Neutrophil (primary cell): ENCODE data around the gene APOLD1.

Source experiments
- H3K27ac ChIP-seq: fragments of 200-600 bp; sonication (generic); 2 replicates; pipeline ENCODE4 v1.5.1; 2016; ENCODE audit warnings: mild to moderate bottlenecking, moderate library complexity
- H3K27me3 ChIP-seq: fragments of 200-600 bp; sonication (generic); 2 replicates; pipeline ENCODE4 v1.6.0; 2016; ENCODE audit warnings: mild to moderate bottlenecking
- H3K36me3 ChIP-seq: fragments of 200-600 bp; sonication (generic); 2 replicates; pipeline ENCODE4 v1.5.1; 2017
- H3K4me1 ChIP-seq, 2 experiments: fragments of 200-600 bp in 1 of 2; sonication (generic) in 1 of 2; 1 replicate in 1 of 2; 2 replicates in 1 of 2; pipeline versions ENCODE4 v1.5.1 to v1.6.1; 2013 to 2016; ENCODE audit warnings: low read depth in 1 of 2, low read length in 1 of 2, mild to moderate bottlenecking in 1 of 2, moderate library complexity in 1 of 2; ENCODE audit not compliant: control insufficient read depth in 1 of 2, insufficient read depth in 1 of 2
- H3K4me3 ChIP-seq, 2 experiments: fragments of 200-600 bp in 1 of 2; sonication (generic) in 1 of 2; 1 replicate in 1 of 2; 2 replicates in 1 of 2; pipeline ENCODE4 v1.5.1; 2013 to 2016; ENCODE audit warnings: low read depth in 1 of 2, low read length in 1 of 2, mild to moderate bottlenecking in 1 of 2, moderate library complexity in 1 of 2
- H3K9me3 ChIP-seq: fragments of 200-600 bp; sonication (generic); 2 replicates; pipeline ENCODE4 v1.5.1; 2016
- CTCF ChIP-seq: fragments of 200-600 bp; sonication (generic); IDR thresholded peaks from 2 replicates; pipeline ENCODE4 v1.5.1; 2016; ENCODE audit warnings: antibody characterized with exemption

Gene APOLD1

GRCh38 chr12:12776261-12776660, 9.2 kb upstream of the APOLD1 start:
- Histone ChIP-seq H3K9me3 (no peaks in the 10 kb centered on the region), H3K27me3 (no peaks in the 10 kb centered on the region), H3K4me1 (peaks cover 0 to 6% of the 10 kb centered on the region in 2 experiments), H3K36me3 (no peaks in the 10 kb centered on the region), H3K27ac (no peak overlapping the region), H3K4me3 (no peak overlapping the region)
- no peak for TF ChIP-seq CTCF

- no peak for TF ChIP-seq CTCF
- H3K4me1 ChIP-seq: peaks cover 0 to 6% of the 10 kb centered on the region in 2 experiments
These were observed 8.4 kb upstream of the APOLD1 start for GRCh38 chr12:12777092-12777491.

GRCh38 chr12:12779007-12779406, 6.5 kb upstream of the APOLD1 start:
- H3K4me1 ChIP-seq: peaks cover 0 to 6% of the 10 kb centered on the region in 2 experiments
- no peak overlapping the region for H3K27ac ChIP-seq
- H3K27me3 ChIP-seq: no peaks in the 10 kb centered on the region
- no peak for TF ChIP-seq CTCF
- H3K4me3 ChIP-seq: no peak overlapping the region
- no peaks in the 10 kb centered on the region for H3K36me3 ChIP-seq
- H3K9me3 ChIP-seq: no peaks in the 10 kb centered on the region

More at GRCh38 chr12:12777092-12777491, 8.4 kb upstream of the APOLD1 start:
- Histone ChIP-seq H3K4me3 (no peak overlapping the region), H3K9me3 (no peaks in the 10 kb centered on the region), H3K27me3 (no peaks in the 10 kb centered on the region), H3K27ac (no peak overlapping the region), H3K36me3 (no peaks in the 10 kb centered on the region)

- Histone ChIP-seq H3K4me1 (peaks cover 0 to 6% of the 10 kb centered on the region in 2 experiments), H3K27me3 (no peaks in the 10 kb centered on the region), H3K36me3 (no peaks in the 10 kb centered on the region), H3K9me3 (no peaks in the 10 kb centered on the region), H3K27ac (no peak overlapping the region), H3K4me3 (no peak overlapping the region)
- no peak for TF ChIP-seq CTCF
These were observed 5.9 kb upstream of the APOLD1 start for GRCh38 chr12:12779529-12779928.

GRCh38 chr12:12784116-12784515, 1.3 kb upstream of the APOLD1 start:
- H3K27ac ChIP-seq: no peak overlapping the region
- TF ChIP-seq CTCF: no peak
- no peaks in the 10 kb centered on the region for H3K27me3 ChIP-seq
- H3K4me1 ChIP-seq: peaks cover 8 to 13% of the 10 kb centered on the region in 2 experiments
- no peaks in the 10 kb centered on the region for H3K9me3 ChIP-seq
- no peak overlapping the region for H3K4me3 ChIP-seq
- no peaks in the 10 kb centered on the region for H3K36me3 ChIP-seq

- H3K36me3 ChIP-seq: no peaks in the 10 kb centered on the region
- peak overlapping the region; percentile 71 to 76 for H3K4me3 ChIP-seq
- H3K4me1 ChIP-seq: peaks cover 8 to 13% of the 10 kb centered on the region in 2 experiments
- TF ChIP-seq CTCF: no peak
- H3K9me3 ChIP-seq: no peaks in the 10 kb centered on the region
- H3K27me3 ChIP-seq: no peaks in the 10 kb centered on the region
- no peak overlapping the region for H3K27ac ChIP-seq
These were observed 869 bp downstream of the APOLD1 start for GRCh38 chr12:12786351-12786705.
